Spinal cord (tissue), 10 donors: ENCODE measurements around the gene SFXN5. TPM values are rescaled to one million over a fixed set of nuclear protein-coding genes. Genes with fewer than 3 reads are reported as not detected.
"Not testable (repeated sequence)": the region's sequence is repeated elsewhere in the genome, so short reads cannot be mapped to it uniquely, and the experiment has no call there.

Experiments
- DNase-seq, 6 donors: peaks; one replicate each; pipeline versions ENCODE4 v3.0.0 to v3.0.0-alpha.2; 2013 to 2015; ENCODE audit warnings: low spot score in 6 of 6, low read depth in 4 of 6
- H3K27ac ChIP-seq: one replicate; pipeline ENCODE4 v1.5.1; 2013; ENCODE audit warnings: low read depth, low read length, control low read depth
- H3K27me3 ChIP-seq: one replicate; pipeline ENCODE4 v1.6.1; 2013; ENCODE audit warnings: low read length; ENCODE audit not compliant: control insufficient read depth, insufficient read depth
- H3K36me3 ChIP-seq: one replicate; pipeline ENCODE4 v1.6.1; 2013; ENCODE audit warnings: low read length; ENCODE audit not compliant: control insufficient read depth, insufficient read depth
- H3K4me1 ChIP-seq: one replicate; pipeline ENCODE4 v1.6.1; 2013; ENCODE audit warnings: low read length; ENCODE audit not compliant: control insufficient read depth, insufficient read depth
- H3K4me3 ChIP-seq: one replicate; pipeline ENCODE4 v1.5.1; 2013; ENCODE audit warnings: low read depth, low read length, control low read depth
- H3K9me3 ChIP-seq: one replicate; pipeline ENCODE4 v1.6.1; 2013; ENCODE audit warnings: low read length; ENCODE audit not compliant: control insufficient read depth, insufficient read depth
- WGBS: methylation state at CpG from one replicate; pipeline ENCODE4 v1.1.5; 2013; ENCODE audit warnings: missing lambda C conversion rate; ENCODE audit not compliant: insufficient coverage; 5-methylcytosine and 5-hydroxymethylcytosine counted together
- long read RNA-seq, 4 donors: transcript quantifications; one replicate each; lab custom pipeline, GENCODE V29; 2026
- polyA plus RNA-seq, 2 donors: library from polyadenylated mRNA; unstranded; fragments of 120-200 nt; gene quantifications; one replicate each; pipeline ENCODE4 v1.2.1, GENCODE V29; 2013; ENCODE audit not compliant: insufficient read length in 2 of 2
- total RNA-seq, 2 donors: library from RNA; depleted of rRNA in 1 of 2; stranded (reverse); fragments of 120-200 nt in 1 of 2; fragments of >200 nt in 1 of 2; gene quantifications; one replicate each; pipeline versions ENCODE4 v1.2.3 to v1.2.4, GENCODE V29; 2013 to 2014
- donor health status: healthy.

SFXN5 gene, protein sequence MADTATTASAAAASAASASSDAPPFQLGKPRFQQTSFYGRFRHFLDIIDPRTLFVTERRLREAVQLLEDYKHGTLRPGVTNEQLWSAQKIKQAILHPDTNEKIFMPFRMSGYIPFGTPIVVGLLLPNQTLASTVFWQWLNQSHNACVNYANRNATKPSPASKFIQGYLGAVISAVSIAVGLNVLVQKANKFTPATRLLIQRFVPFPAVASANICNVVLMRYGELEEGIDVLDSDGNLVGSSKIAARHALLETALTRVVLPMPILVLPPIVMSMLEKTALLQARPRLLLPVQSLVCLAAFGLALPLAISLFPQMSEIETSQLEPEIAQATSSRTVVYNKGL
- total RNA-seq (10 to 100 TPM; 26.0 to 39.3 TPM), polyA plus RNA-seq (10 to 100 TPM; 70.2 to 73.9 TPM)
- long read RNA-seq, donor 1, full-length matches to known transcripts, result 5 of 11 reads
- long read RNA-seq, donor 1, partial matches to known transcripts, result 6 of 11 reads
- long read RNA-seq, donor 1, other reads (novel, unspliced or antisense), result 0 of 11 reads
- long read RNA-seq, donor 2, full-length matches to known transcripts, result 5 of 12 reads
- long read RNA-seq, donor 2, partial matches to known transcripts, result 7 of 12 reads
- long read RNA-seq, donor 2, other reads (novel, unspliced or antisense), result 0 of 12 reads
- long read RNA-seq, donor 3, full-length matches to known transcripts, result 2 of 2 reads
- long read RNA-seq, donor 3, partial matches to known transcripts, result 0 of 2 reads
- long read RNA-seq, donor 3, other reads (novel, unspliced or antisense), result 0 of 2 reads
- long read RNA-seq, donor 4, result 0 reads

GRCh38 chr2:73071360-73072128, at the start of gene SFXN5:
TSS of gene SFXN5 (minus strand) at chr2:73071712. CDS start at chr2:73071705, 7 bp downstream.
- H3K27ac ChIP-seq, result peak within 1 kb of the TSS; percentile 98
- peak; percentile 90 to 99 (median 94) for DNase-seq
- peaks cover 25% of the 10 kb centered on the region for H3K4me1 ChIP-seq
- H3K4me3 ChIP-seq, result peak within 1 kb of the TSS; percentile 95
- H3K36me3 ChIP-seq, result peaks cover 29% of the 10 kb centered on the region
- H3K9me3 ChIP-seq, result no peaks in the 10 kb centered on the region
- under 1% methylated on average over 67 of the region's 67 CpGs for WGBS
- no peaks in the 10 kb centered on the region for H3K27me3 ChIP-seq

DNA sequence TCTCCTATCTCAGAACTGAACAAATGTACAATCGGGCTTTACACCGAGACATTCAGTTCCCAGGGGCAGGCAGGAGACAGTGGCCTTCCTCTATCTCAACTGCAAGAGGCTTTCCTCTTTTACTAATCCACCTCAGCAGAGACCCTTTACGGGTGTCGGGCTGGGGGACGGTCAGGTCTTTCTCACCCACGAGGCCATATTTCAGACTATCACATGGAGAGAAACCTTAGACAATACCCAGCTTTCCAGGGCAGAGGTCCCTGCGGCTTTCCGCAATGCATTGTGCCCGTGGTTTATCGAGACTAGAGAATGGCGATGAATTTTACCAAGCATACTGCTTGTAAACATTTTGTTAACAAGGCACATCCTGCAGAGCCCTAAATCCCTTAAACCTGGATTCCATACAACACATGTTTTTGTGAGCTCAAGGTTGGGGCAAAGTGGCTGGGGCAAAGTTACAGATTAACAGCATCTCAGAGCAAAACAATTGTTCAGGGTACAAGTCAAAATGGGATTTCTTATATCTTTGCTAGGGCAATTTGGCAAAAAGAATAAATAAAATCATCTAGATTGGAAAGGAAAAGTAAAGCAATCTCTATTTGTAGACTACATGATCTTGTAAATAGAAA, 48.2 kb upstream of the SFXN5 start:
- not testable (repeated sequence) for H3K36me3 ChIP-seq, H3K4me1 ChIP-seq, H3K27ac ChIP-seq, DNase-seq, H3K27me3 ChIP-seq, H3K4me3 ChIP-seq, H3K9me3 ChIP-seq
- 44% methylated on average over 6 of the region's 11 CpGs for WGBS

- Histone ChIP-seq H3K27ac (no peak overlapping the region), H3K4me3 (no peak overlapping the region), H3K9me3 (no peaks in the 10 kb centered on the region), H3K4me1 (no peaks in the 10 kb centered on the region), H3K27me3 (no peaks in the 10 kb centered on the region), H3K36me3 (no peaks in the 10 kb centered on the region)
- DNase-seq, result no peak
- 73% methylated on average over 1 of the region's 1 CpG for WGBS
Measured at GRCh38 chr2:73117441-73117840, 45.9 kb upstream of the SFXN5 start.

DNA sequence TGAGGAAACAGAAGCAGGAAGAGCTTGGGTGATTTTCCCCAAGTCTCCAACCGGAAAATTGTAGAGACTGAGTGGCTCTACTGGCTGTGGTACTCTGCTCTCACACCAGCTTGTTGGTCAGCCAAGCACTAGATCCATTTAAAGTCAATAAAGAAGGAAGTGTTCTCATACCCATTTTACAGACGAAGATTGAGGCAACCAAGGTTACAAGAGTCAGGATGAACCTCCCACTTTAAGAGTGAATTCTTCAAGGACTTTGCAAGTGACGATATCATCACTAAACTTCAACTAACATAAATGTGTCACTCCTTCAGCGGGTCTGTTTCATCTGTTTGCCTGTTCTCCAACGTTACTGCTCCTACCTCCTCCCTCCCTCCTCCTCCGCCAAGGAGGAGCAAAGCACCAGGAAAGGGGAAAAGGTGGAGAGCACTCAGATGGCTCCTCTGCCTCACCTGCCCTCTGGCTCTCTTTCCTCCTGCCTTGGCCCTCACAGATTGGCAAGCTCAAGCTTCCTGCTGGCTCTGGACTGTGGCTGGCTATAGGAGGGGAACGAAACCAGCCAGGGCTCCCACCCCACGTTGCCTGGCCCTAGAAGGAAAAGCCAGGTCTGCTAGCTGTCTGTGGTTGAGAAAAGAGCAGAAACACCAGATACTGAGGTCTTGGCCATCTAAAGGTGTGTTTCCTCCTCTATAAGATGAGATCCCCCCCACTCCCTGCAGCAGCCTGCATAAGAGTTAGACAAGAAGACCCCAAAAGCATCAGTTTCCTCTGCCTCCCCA, 44.9 kb upstream of the SFXN5 start:
- H3K9me3 ChIP-seq, result no peaks in the 10 kb centered on the region
- no peaks in the 10 kb centered on the region for H3K36me3 ChIP-seq
- peaks cover 9% of the 10 kb centered on the region for H3K4me1 ChIP-seq
- no peaks in the 10 kb centered on the region for H3K27me3 ChIP-seq
- H3K4me3 ChIP-seq, result no peak overlapping the region
- H3K27ac ChIP-seq, result no peak overlapping the region
- WGBS, result 83% methylated on average over 4 of the region's 8 CpGs
- no peak for DNase-seq

DNA sequence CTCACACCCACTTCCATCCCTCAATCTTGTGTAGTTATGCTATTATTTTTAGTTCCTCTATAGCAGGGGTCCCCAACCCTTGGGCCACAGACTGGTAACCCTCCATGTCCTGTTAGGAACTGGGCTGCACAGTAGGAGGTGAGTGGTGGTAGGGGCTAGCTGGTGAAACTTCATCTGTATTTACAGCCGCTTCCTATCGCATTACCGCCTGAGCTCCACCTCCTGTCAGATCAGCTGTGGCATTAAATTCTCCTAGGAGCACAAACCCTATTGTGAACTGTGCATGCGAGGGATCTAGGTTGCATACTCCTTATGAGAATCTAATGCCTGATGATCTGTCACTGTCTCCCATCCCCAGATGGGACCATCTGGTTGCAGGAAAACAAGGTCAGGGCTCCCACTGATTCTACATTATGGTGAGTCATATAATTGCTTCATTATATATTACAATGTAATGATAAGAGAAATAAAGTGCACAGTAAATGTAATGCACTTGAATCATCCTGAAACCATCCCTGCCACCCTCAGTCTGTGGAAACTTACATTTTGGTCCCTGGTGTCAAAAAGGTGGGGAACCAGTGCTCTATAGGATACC, 42.9 kb upstream of the SFXN5 start:
- no peak overlapping the region for H3K27ac ChIP-seq
- H3K4me1 ChIP-seq, result peaks cover 19% of the 10 kb centered on the region
- WGBS, result 80% methylated on average over 1 of the region's 4 CpGs
- H3K4me3 ChIP-seq, result no peak overlapping the region
- DNase-seq, result no peak
- H3K36me3 ChIP-seq, result peaks cover 2% of the 10 kb centered on the region
- no peaks in the 10 kb centered on the region for H3K27me3 ChIP-seq
- H3K9me3 ChIP-seq, result no peaks in the 10 kb centered on the region

- under 1% methylated on average over 75 of the region's 93 CpGs for WGBS
- DNase-seq, result peak in 4 of 6 donors; percentile 35 to 93 (median 78)
- Histone ChIP-seq H3K9me3 (no peaks in the 10 kb centered on the region), H3K36me3 (peaks cover 3% of the 10 kb centered on the region), H3K4me1 (peaks cover 19% of the 10 kb centered on the region), H3K27ac (peak within 1 kb of the TSS; percentile 75), H3K27me3 (no peaks in the 10 kb centered on the region), H3K4me3 (peak within 1 kb of the TSS; percentile 68)
Measured at GRCh38 chr2:73112913-73113854, 41.7 kb upstream of the SFXN5 start, which contains the start of gene RAB11FIP5. TSS of gene RAB11FIP5 (minus strand) at chr2:73112948. CDS start at chr2:73112777, 171 bp downstream.

GRCh38 chr2:73112026-73112912, 40.8 kb upstream of the SFXN5 start:
- H3K9me3 ChIP-seq, result no peaks in the 10 kb centered on the region
- H3K4me3 ChIP-seq, result peak overlapping the region; percentile 38
- peaks cover 3% of the 10 kb centered on the region for H3K36me3 ChIP-seq
- peak overlapping the region; percentile 15 for H3K27ac ChIP-seq
- peaks cover 25% of the 10 kb centered on the region for H3K4me1 ChIP-seq
- peak in 4 of 6 donors; percentile 14 to 65 (median 36) for DNase-seq
- H3K27me3 ChIP-seq, result no peaks in the 10 kb centered on the region
- WGBS, result under 1% methylated on average over 88 of the region's 88 CpGs
